Left cardiac atrium (tissue), 4 donors: ENCODE data around the gene KBTBD4. TPM values are rescaled to one million over a fixed set of nuclear protein-coding genes. Genes with fewer than 3 reads are reported as not detected.
A peak's percentile ranks its signal among the peaks of the same experiment; 100 is the strongest.

Source experiments
- ATAC-seq, 2 donors: fragments of 200-7000 bp; cut with Tn5 transposase; one replicate each; pipeline ENCODE4 v1.9.1; 2020; ENCODE audit warnings: mild to moderate bottlenecking in 2 of 2, moderate library complexity in 2 of 2
- DNase-seq: peaks from one replicate; pipeline ENCODE4 v3.0.0-alpha.2; 2020
- intact Hi-C, 2 donors: fragments of 100-400 bp; cut with DNase I; formaldehyde crosslinking; loops; one replicate each; pipeline versions ENCODE4 v1.14.1 to v1.15.1; 2022 to 2023
- long read RNA-seq: library from polyadenylated mRNA; unstranded; transcript quantifications from one replicate; pipeline ENCODE4 v2.0.0, GENCODE V29; 2021
- total RNA-seq, 2 donors: library from RNA; stranded (reverse); fragmentation: NEBNext Ultra II Directional; extraction: Animal tissue kit (Norgen Biotek cat#: 25700); gene quantifications; one replicate each; pipeline ENCODE4 v1.2.1, GENCODE V29; 2021
- donor health status: DM: no; HTN: yes; CAD: no.
- donor health status: DM: no; HTN: yes; CAD: no; lungs with severe emphysema.
- donor health status: DM: yes; HTN: yes; CAD: no.
- donor health status: Dilated cardiomyopathy.

Gene KBTBD4
- 10 to 100 TPM; 10.2 to 12.2 TPM for total RNA-seq
- long read RNA-seq, transcript KBTBD4-202 (4 exons, 2,372 nt): major isoform, 35 of 46 reads
- long read RNA-seq, partial matches to known transcripts: 0 of 46 reads
- long read RNA-seq, other reads (novel, unspliced or antisense): 6 of 46 reads

DNA sequence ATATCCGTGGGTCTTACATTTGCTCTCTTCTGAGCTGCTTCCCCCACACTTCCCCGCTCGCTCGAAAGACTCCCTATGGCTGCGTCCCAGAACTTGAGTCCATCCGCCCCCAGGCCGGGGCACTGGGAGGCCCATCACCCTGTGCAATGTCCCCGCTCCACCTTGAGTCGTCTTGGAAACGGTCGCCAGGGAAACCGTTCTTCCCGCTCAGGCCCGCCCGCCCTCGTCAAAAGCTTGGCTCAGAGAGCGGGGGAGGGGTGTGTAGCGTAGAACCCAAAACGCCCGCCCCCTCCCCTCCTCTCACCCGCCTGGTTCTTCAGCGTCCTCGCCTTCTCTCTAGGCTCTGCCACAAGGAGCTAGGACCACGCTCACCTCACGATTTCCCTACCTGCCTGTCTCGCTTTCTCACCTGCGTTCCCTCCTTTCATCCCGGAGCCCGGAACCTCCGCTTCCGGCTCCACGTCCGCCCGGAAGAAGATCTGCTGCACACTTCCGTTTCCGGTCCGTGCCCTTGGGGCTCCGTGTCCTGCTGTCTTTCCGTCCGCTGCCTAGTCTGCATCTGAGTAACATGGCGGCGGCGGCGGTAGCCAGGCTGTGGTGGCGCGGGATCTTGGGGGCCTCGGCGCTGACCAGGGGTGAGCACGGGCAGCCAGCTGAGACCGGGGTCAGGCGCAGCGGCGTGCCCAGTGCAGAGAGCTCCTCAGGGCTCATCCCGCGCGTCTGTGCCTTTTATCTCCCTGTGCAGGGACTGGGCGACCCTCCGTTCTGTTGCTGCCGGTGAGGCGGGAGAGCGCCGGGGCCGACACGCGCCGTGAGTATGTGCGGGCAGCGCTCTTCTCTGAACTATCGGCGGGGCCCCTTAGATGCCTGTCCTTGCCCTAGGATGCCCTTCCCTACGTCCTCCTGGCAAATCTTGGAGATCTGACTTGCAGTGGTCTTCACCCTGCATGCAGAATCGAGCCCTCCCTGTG lies at the start of gene KBTBD4, which contains the start of gene NDUFS3:
KBTBD4 (minus strand) TSS at position 447 of the 971 bp plus-strand sequence; CDS start at position 428, 19 bp downstream.
NDUFS3 (plus strand) TSS at position 551 of the 971 bp plus-strand sequence; CDS start at position 569, 18 bp downstream.
- ATAC-seq (peak; percentile 96), DNase-seq (peak; percentile 90)
- intact Hi-C loops: no loop called here

DNA sequence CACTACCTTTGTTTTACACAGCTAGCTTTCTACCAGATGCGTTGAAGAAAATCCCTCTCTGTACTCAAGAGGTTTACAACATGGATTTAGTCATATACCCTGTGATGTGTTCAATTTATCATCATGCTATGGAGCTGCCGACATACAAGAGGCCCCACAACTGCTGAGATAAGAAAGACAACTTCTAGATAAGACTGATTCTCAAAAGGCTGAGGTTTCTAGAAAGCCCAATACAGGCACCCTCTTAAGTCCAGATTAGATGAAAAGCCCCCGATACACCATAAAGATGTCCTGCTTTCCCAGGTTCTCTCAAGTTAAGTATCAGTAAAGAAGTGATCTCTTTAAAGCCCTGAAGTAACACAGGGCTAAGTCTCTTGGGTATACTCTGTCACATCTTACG lies 49.3 kb upstream of the KBTBD4 start:
- ATAC-seq: no peak
- no peak for DNase-seq
- intact Hi-C loops: no loop called here

DNA sequence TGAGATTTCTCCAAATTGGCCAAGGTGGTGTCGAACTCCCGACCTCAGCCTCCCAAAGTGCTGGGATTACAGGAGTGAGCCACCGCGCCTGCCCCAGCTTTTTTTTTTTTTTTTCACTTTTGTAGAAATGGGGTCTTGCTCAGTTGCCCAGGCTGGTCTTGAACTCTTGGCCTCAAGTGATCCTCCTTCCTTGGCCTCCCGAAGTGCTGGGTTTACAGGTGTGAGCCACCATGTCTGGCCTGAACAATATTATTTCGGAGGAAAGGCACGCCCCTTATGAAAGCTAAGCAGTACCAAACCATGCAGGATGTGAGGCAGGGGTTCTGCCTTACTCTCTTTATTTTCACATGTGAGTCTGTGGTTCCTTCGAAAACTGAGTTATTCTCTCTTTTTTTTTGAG lies 47.5 kb upstream of the KBTBD4 start:
- DNase-seq (no peak), ATAC-seq (no peak)
- intact Hi-C loops: no loop called here

DNA sequence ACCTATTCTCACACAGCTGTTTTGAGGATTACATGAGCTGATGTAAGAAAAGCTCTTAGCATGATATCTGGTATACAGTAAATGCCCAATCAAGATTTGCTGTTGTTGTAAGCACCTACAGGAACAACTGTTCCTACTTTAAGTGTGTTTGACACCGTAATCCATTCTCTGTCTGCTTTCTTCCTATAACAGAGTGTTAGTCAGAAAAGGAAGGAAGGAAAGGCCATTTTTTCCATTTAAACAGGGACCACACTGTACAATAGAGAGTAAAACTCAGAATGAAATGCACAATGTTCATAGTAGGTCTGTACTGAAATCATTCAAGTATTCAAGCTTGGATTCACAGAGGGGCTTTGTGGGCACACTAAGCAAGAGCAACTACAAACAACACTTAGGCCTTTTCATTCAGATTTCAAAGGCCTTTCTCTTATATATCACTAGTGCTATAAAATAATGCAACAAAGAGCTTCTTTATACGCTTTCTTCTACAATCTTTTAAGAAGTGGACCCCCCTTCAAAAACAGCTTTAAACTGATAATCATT lies 42.1 kb upstream of the KBTBD4 start:
- DNase-seq (no peak), ATAC-seq (no peak)
- intact Hi-C loops: no loop called here

DNA sequence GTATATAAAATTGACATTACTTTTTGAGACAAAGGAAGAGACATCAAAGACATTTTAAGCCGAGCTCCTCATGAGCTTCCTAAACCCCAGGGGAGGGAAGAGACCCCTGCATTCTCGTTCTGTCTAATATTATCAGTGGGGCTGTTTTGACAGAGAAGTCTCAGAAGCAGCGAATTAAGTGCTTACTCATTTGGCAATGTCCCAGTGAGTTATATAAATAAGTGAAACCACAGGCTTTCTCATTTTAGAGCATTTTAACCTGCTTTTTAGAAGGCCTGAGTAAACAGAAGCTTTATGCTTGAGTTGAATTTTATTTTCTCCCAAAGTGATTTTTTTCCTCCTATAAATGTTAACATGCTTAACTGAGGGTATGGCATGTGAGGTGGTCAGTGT lies 38.6 kb upstream of the KBTBD4 start:
- peak in 1 of 2 donors; percentile 24 for ATAC-seq
- intact Hi-C loops: loop anchor here in 1 of 2 donors (10.0 kb wide), 1 partner anchor 243 kb away; the partner anchor contains the start of gene SPI1

DNA sequence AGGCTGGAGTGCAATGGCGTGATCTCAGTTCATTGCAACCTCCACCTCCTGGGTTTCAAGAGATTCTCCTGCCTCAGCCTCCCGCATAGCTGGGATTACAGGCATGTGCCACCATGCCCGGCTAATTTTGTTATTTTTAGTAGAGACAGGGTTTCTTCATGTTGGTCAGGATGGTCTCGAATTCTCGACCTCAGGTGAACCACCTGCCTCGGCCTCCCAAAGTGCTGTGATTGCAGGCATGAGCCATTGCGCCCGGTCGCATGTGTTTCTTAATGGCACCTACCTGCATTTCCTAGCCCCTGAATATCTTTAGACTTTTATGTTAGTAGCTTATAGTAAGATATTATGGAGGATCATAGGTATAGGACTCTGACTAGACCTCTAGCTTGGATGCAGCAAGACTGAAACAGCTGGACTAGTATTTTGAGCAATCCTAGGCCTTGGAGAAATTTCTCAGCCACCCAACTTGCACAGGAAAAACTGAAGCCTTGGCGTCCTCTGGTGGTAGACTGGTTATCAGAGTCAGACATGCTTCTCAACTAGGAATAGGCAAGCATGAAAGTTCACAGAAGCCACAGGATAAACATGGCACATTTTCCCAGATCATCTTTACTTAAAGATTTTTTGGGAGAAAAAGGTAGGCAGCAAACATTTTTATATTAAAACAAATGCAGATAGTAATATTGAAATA lies 38.1 kb upstream of the KBTBD4 start:
- DNase-seq (peak; percentile 36), ATAC-seq (peak; percentile 81 to 88)
- intact Hi-C loops: loop anchor here in 1 of 2 donors (10.0 kb wide), 1 partner anchor 242 kb away; the partner anchor contains the start of gene SPI1

More for the DNA sequence above, 38.6 kb upstream of the KBTBD4 start:
- no peak for DNase-seq

DNA sequence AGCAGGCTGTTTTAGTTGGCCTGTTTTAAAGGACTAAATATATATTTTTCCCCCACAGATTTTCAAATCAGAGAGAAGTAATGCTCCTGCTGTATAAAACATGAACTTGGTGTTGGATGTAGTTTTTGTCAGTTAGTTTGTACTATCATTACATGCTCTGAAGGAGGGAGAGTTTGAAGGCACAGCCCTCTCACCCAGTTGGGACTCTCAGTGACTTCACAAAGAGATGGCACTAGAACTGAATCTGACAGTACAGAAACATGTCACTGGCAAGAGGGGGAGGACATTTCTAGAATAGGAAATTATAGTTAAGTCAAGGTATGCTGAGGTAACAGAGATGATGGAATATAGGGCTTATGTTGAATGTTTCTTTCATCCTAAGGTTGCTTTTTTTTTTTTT lies 36.5 kb upstream of the KBTBD4 start:
- intact Hi-C loops: loop anchor here in 1 of 2 donors (10.0 kb wide), 1 partner anchor 240 kb away; the partner anchor contains the start of gene SPI1

DNA sequence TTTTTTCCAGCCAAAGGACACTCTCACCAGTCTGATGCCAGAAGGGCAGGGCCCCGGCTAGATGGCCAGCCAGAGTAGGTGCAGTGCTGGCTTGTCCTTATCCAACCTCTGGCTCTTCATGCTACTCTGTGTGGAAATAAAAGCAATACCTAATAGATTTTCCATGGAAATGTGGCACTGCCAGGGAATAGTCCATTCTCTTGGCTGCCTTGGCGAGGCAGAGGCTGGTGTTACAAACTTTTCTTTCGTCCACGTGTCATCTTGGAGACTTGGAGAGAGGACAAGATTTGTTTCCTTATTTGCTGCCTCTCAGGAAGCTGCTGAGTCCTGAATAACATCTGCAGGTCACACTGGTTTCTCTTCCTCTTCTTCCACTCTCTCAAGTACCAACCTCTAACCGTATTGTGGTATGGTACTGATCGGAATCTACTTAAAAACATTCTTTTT lies 32.6 kb upstream of the KBTBD4 start:
- ATAC-seq (peak; percentile 8 to 23), DNase-seq (no peak)
- intact Hi-C loops: loop anchor here in 1 of 2 donors (10.0 kb wide), 1 partner anchor 237 kb away; the partner anchor contains the start of gene SPI1

More for the DNA sequence above, 36.5 kb upstream of the KBTBD4 start:
- no peak for ATAC-seq
- no peak for DNase-seq

DNA sequence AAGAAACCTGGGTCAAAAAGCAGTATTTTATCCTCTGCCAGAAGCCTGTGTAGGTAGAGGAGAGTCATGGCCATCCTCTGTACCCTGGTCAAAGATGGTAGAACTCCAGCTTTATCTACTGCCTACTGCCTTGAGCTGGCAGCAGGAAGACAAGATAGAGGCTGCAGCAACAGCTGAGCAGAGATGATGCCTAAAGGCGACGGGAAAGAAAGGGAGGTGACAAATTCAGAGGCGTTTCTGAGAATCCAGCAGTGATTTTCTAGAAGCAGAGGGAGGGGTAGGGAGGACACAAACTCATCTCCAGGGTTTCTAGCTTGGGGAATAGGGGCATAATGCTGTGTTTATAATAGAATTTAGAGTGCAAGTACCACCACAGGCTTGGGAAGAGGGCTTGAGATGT lies 30.9 kb upstream of the KBTBD4 start:
- DNase-seq: no peak
- intact Hi-C loops: loop anchor here in 1 of 2 donors (10.0 kb wide), 1 partner anchor 235 kb away; the partner anchor contains the start of gene SPI1

DNA sequence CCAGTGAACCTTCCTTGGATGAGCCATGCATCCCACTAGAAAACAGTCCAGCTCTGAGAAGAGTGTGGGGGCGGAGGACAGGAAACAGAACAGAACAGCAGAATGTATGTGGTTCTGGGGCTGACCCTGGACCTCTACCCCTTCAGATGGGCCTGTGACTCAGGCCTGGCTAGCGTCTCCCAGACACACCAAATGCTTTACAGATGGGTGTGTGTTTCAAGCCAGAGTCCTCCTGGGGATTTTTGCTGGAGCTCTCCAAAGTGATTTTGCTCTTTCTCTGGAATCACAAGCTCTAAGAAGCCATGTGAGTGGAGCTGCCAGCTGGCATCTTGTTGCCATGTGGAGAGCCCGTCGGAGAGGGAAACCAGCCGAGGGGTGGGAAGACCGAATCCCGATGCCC lies 28.6 kb upstream of the KBTBD4 start:
- DNase-seq (no peak), ATAC-seq (peak; percentile 75 to 89)
- intact Hi-C loops: no loop called here

More for the DNA sequence above, 30.9 kb upstream of the KBTBD4 start:
- ATAC-seq: no peak

DNA sequence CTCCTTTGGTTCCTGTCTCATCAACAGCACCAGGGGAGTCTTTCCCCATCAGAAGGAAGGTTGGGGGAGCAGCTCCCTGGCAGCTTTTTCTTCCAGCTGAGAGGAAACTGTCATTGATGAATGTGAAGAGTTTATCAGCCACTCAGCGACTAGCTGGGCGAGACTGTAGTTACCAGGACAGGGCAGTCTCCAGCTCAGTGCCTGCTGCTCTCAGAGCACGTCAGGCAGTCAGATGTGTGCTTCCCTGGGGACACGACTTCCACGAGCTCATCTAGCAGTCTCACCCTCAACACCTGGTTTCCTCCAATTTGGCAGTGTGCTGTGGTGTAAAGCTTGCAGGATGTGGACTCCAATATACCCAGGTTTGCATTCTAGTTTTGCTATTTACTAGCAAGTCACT lies 28.0 kb upstream of the KBTBD4 start:
- no peak for DNase-seq
- peak; percentile 71 to 75 for ATAC-seq
- intact Hi-C loops: no loop called here

DNA sequence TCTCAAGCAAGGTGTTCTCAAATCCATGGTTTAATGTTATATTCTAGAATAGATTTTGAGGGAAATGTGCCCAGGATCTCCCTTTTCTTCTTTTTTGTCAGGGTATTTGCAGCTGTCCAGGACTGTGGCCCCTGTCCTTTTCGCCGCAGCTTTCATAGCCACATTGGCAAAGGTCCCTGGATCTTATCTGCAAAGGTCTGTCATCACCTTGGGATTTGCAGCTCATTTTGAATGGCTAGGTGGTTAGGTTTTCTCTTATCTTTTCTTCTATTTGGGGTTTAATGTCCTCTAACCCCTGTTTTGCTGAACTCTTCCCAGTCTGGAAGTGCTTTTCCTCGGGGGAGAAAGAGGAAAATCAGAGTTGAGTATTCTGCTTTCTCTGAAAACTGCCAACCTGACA lies 27.2 kb upstream of the KBTBD4 start:
- peak in 1 of 2 donors; percentile 25 for ATAC-seq
- no peak for DNase-seq
- intact Hi-C loops: no loop called here

DNA sequence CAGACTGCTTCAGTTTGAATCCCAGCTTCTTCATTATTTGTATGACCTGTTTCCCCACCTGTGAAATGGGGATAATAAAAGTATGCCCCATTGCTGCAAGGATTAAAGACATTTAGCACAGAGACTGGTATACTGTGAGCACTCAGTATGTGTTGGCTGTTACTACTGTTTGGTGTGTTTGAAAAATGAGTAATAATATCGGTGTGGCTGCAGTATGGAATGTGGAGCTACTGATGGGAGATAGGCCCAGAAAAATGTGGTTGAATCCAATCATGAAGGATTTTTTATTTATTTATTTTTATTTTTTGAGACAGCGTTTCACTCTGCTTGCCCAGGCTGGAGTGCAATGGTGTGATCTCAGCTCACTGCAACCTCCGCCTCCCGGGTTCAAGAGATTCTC lies 24.5 kb upstream of the KBTBD4 start:
- intact Hi-C loops: no loop called here
- ATAC-seq (no peak), DNase-seq (no peak)

DNA sequence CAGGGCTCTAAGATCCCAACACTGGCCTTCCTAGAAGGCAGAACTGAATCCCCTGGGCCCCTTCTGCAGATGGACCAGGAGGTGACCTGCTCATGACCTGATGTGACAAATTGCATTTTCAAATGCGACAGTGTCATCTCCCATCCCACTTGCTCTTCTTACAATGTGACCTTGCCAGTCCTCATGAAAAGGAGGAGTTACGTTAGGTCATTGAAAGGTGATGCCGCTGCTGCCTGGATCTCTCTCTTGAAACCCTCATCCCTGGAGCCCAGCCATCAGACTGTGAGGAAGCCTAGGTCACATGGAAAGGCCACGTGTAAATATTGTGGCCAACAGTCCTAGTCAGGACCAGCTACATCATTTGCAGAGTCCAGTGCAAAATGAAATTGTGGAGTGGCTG lies 21.1 kb upstream of the KBTBD4 start:
- intact Hi-C loops: no loop called here
- DNase-seq (no peak), ATAC-seq (no peak)

DNA sequence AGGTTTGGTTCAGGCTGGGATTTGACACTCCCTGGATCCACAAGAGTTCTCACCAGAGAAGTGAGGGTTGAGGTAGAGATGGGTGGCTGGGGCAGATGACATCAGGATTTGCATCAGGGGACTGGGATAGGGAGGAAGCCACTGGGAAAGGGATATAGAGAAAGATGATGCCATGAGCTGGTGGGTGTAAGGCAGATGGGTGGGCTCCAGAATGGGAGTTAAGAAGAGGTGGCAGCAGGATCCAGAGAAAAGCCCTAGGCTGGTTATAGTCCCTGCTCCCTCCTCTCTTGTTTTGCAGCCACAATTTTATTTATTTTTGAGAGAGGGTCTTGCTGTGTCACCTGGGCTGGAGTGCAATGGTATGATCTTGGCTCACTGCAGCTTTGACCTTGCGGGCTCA lies 17.2 kb upstream of the KBTBD4 start:
- no peak for DNase-seq
- ATAC-seq: no peak
- intact Hi-C loops: no loop called here

DNA sequence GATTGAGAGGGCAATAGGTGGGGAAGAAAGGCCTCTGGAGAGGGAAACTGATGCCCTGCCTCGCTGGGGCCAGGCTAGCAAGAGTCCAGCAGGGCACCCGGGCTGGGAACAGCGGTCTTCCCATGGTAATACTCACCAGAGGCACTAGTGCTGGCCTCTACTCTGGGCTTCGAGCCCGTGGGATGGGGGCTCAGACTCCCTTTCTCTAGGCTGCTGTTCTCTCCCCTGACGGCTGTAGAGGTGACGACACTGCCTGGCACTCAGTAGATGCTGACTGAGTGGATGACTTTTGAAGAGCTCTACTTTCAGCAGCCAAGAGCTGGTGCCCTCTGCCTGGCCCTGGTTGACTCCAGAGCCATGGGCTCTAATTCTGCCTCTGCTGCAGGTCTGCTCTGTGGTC lies 16.3 kb upstream of the KBTBD4 start:
- peak; percentile 34 for DNase-seq
- peak; percentile 80 to 86 for ATAC-seq
- intact Hi-C loops: no loop called here

DNA sequence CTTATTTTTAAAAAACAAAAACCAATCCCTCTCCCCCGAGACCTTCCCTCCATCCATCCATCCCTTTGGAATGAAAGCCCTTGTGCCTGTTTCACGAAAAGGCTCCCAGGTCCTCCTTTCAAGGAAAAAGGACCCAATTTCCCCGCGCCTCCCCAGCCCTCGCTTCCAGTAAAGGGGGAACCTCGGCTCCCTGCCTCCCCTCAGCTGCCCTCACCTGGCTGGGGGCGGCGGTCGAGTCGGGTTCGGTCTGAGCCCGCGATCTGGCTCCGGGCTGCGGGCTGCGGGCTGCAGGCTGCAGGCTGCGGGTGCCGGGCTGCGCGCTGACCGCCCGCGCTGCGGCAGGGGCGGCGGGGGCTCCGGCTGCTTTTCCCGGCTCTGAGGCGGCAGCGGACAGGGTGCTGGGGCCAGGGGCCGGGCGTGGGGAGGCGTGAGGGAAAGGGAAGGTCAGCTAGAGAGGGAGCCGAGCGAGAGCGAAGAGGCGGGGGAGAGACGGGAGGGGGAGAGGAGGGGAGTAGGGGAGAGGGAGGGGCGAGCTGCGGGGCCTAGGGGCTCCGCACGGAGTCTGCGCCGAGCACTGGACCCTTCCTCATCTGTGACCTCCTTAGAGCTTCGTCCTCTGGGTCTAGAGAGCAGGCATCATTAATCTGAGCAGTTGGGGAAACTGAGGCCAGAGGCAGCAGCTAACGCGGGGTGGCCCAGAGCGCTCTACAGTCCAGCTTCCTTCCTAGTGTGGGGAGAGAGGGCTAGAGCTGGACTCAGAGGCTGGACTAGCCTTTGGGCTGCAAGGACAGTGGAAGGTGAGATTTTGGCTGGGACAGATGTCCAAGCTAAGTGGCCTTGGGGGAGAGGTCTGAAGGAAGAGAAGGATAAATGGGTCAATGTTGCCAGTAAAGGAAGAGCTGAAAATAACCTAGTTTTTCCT lies 15.4 kb upstream of the KBTBD4 start, which contains the start of gene C1QTNF4:
C1QTNF4 (minus strand) TSS at position 478 of the 922 bp plus-strand sequence. CDS start 3,601 bp downstream, outside the sequence.
- intact Hi-C loops: no loop called here
- DNase-seq (no peak), ATAC-seq (no peak)

DNA sequence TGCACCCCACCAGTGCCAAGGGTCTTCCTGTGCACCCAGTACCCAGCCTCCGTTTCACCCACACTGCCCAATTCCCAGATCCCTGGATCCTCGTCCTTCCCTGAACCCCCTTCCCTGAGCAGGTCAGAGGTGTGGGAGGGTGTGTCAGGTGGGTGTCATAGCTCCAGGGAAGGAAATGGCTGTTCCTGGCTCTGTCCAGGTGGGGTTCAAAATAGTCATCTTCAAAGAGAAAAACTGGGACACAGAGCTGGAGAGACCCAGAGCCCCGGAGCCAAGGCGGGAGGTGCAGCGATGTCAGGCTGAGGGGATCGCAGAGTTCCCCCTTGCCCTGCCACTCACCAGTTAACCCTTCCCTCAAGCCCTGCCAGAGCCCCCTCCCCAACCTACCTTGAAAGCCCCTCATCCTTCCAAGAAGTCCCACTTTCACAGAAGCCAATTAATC lies 14.7 kb upstream of the KBTBD4 start:
- DNase-seq (no peak), ATAC-seq (no peak)
- intact Hi-C loops: no loop called here
